Testis (tissue), 2 donors: ENCODE measurements around the gene INPPL1.
"Not testable (repeated sequence)": the region's sequence is repeated elsewhere in the genome, so short reads cannot be mapped to it uniquely, and the experiment has no call there.

ENCODE experiments used
- POLR2A ChIP-seq: fragments of 450-650 bp; IDR thresholded peaks from one replicate; pipeline ENCODE4 v1.6.1; 2017; ENCODE audit warnings: antibody characterized with exemption, mild to moderate bottlenecking, moderate library complexity
- TF ChIP-seq, protein P1 (sequence below), 3 experiments: fragments of 450-650 bp in 2 of 3; fragments of 200-600 bp in 1 of 3; sonication (generic) in 1 of 3; IDR thresholded peaks; one replicate each; pipeline ENCODE4 v1.5.1; 2016 to 2019; ENCODE audit warnings: antibody characterized with exemption in 3 of 3, mild to moderate bottlenecking in 2 of 3, moderate library complexity in 1 of 3

DNA sequence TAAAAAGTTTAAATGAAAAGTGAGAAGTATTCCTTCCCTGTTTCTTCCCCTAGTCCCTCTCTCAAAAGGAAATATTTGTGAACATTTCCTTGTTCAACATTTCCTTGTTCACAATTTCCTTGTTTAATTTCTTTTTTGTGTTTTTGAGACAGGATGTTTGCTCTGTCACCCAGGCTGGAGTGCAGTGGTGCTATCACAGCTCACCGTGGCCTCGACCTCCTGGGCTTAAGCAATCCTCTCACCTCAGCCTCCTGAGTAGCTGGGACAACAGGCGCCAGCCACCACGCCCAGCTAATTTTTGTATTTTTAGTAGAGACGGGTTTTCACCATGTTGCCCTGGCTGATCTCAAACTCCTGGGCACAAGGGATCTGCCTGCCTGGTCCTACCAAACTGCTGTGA is 42.4 kb downstream of the INPPL1 start:
- TF ChIP-seq, protein P1, sequence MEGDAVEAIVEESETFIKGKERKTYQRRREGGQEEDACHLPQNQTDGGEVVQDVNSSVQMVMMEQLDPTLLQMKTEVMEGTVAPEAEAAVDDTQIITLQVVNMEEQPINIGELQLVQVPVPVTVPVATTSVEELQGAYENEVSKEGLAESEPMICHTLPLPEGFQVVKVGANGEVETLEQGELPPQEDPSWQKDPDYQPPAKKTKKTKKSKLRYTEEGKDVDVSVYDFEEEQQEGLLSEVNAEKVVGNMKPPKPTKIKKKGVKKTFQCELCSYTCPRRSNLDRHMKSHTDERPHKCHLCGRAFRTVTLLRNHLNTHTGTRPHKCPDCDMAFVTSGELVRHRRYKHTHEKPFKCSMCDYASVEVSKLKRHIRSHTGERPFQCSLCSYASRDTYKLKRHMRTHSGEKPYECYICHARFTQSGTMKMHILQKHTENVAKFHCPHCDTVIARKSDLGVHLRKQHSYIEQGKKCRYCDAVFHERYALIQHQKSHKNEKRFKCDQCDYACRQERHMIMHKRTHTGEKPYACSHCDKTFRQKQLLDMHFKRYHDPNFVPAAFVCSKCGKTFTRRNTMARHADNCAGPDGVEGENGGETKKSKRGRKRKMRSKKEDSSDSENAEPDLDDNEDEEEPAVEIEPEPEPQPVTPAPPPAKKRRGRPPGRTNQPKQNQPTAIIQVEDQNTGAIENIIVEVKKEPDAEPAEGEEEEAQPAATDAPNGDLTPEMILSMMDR (IDR thresholded peaks at IDR 0.05), result not testable (repeated sequence)
- TF ChIP-seq POLR2A, result not testable (repeated sequence)
